DMS53 (cell line): Measurements from ENCODE around the gene XRCC3.

ENCODE experiments used
- DNase-seq: peaks from one replicate; lab custom pipeline; 2025; lab: John Stamatoyannopoulos, UW

The XRCC3 gene

DNA sequence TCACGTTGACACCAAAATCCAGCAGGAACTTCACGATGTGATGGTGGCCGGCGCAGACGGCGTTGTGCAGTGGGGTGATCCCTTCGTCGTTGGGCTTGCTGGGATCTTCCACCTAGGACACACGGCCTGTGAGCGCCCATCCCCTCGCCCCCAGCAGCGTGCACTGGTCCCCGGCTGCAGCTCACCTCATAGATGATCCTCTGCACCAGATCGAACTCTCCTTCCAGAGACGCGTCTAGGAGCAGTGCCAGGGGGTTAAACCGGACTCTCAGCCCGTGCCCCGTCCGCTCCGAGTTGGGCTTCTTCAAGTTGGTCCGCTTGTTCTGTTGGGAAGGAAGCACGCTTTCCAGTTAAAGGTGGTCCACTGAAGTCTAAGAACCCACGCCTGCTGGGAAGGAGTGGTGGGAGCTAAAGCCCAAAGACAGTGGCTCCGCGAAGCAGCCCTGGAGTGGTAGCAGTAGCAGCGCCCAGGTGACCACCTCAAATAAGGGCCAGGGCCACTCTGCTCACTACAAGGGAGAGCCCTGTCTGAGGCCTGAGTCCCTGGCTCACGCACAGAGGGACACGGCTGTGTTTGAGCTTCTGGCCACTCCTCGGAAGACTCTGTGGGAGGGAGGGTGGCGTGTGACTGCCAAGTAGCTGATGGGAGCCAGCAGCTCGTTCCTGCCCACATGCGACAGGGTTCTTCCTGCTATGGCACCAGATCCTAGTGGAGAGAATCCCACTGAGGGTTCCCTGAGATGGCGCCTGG is 23.6 kb upstream of the XRCC3 start:
- no peak for DNase-seq

DNA sequence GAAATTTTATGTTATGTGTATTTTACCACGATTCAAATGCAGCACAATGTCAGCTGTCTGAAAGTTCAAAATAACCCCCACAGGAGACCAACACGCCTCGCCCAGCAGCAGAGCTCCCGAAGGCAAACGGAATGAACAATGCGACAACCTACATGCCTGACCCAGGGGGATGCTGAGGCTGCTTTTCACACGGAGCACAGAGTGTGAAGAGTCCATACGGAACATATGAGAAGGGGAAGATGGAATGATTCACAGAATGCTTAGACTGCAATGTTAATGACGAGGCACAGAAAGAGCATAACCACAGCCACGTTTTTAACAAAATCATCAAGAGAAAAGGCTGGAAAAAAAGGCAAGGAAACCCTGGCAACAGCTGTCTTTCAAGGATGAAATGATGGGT is 22.9 kb upstream of the XRCC3 start:
- no peak for DNase-seq

DNA sequence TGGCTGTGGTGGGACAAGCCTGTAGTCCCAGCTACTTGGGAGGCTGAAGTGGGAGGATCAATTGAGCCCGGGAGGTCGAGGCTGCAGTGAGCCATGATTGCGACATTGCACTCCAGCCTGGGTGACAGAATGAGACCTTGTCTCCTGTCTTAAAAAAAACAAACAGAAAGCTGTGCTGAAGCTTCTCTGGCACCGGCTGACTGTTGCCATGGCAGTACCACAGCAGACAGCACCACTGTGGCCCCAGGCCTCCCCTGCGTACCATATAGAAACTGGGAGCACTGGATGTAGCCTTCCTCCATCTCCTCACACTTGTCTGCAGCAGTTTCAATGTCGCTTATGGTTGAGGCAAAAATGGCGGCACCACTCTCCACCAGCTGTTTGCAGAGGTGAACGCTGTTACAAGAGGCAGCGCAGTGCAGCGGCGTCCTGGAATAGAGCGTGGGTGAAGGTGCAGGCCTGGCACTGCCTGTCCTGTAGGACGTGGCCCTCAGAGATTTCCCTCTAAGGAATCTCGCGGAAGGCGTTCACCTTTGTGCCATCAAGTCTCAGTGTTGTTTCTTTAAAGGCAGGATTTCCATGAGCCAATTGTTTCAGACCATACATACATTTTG is 22.3 kb upstream of the XRCC3 start:
- no peak for DNase-seq

DNA sequence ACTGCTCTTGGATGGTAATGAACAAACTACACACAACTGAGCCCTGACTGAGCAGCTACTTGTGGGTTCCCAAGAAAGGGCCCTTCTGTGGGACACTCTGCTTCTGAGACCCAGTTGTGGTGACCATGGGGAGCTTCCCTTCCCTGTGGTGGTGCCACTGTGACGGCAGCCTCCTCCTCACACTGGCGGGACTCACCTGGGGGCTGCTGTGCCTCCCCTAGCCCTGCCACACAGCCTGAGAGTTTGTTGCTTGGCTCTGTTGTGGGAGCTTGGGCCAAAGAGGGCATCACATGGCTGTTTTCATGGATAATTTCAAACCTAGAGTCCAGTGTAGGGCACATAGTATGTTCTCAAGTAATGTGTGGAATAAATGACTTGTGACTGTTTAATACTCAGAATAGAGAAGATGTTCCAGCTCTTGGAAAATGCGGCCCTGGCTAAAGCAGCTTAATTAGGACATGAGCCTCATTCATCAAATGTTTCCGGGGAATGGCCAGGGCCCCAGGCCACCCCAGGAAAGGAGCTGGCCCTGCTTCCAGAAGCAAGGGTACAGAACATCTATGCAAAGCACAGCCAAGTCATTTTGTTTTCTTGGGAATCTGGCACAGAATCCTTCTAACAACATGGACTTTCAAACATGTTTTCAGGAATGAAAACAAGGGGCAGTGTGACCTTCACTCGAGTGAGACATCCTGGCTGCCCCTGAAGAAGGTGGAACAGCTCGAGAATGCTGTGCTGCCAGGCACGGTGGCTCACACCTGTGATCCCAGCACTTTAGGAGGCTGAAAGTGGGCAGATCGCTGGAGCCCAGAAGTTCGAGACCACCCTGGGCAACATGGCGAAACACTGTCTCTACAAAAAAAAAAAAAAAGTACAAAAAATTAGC is 21.5 kb upstream of the XRCC3 start:
- no peak for DNase-seq

DNA sequence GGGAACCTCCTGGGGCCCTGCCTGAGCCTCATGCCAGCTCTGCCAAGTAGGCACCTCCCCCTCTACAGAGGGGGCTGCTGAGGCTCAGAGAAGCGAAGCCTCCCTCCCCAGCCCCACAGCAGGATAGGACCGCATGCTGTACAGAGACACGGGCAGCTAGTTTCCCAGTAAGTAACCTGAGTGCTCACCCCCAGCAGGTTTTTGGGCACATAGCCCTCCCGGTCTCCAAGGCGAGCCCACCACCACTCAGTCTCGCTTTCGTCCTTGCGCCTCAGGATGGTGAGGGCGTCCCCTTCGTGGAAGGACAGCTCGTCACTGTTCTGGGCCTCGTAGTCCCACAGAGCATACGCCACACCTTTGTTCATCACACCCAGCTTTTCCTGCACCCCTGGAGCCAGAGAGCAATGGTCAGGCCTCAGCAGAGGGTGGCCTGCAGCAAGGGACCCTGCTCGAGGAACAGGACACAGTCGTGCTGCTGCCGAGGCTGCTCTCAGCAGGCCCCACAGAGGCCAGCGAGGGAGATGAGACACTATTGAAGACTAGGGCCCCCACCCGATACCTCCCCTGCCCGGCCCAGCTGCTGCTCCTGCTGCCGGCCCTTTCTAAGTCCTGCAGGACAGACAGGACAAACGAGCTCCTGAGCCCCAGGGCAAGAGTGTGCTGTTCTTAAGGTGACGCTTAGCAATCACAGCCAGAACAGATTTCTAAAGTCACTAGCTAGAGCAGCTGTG is 20.7 kb upstream of the XRCC3 start:
- DNase-seq = no peak

DNA sequence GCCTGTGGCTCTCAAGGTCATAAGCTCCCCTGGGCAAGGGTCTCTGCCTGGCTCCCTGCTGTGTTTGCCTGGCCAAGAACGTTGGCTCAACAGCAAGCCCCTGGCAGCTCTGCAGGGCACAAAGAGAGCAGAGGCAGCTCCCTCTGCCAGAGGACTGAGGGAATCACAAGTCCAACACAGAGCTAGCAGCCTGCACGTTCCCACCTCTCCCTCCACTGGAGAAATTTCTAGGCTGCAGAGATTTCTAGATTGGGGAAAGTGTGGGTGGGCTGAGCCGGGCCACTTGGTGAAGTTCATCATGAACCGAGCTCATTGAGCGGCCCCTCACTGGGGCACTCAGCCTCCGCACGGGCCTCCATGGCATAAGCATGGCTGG is 20.2 kb upstream of the XRCC3 start:
- no peak for DNase-seq

DNA sequence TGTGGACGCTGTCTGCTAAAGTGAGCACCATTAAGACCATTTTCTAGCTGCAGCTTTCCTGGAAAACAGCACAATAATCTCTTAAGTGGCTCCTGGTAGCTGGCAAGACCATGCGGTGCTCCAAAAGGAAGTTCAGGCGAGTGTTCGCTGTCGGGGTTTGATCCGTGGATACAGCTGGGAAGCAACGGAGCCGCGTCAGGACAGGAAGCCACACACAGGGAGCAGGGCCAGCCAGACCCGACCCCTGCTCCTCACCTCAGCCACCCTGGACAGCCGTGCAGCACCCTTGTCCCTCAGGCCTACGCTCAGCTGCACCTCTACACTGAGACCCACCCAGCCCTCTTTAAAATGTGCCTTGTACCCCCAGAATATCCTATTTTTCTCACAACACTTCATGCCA is 19.8 kb upstream of the XRCC3 start:
- DNase-seq = no peak

DNA sequence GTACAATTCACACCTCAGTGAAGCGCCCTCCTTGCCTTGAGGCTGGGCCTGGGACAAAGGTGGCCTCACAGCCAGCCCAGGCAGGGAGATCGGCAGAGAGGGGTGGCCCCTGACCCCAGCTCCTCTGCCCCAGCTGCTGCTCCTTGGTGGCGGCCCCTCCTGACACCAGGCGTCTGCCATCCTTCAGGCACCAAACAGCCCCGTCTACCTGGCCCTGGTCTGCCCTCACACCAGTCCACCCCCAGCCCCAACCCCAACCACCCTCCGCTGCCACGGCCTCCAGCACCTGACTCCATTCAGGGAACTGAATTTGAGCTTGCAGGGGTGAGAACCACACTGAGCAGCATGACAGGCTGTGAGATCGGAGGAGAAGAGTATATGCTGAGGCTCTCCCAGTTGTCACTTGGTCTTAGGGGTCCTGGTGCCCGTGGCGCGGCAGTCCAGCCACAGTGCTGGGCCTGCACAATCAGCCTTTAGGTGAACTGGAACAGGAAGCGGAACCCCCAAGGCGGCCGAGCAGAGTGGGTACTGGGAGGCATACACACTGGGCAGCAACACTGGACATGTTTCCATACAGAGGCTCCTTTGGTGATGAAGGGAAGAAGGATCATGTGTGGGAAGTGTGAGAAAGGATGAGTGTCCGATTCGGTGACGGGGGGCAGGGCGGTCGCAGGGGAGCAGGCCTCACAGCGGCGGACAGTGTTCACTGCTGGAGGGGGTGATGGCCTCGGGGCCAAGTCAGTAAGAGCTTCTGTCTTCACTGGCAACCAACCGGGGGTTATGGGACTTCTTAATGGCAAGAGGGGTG is 19.0 kb upstream of the XRCC3 start:
- DNase-seq = no peak

DNA sequence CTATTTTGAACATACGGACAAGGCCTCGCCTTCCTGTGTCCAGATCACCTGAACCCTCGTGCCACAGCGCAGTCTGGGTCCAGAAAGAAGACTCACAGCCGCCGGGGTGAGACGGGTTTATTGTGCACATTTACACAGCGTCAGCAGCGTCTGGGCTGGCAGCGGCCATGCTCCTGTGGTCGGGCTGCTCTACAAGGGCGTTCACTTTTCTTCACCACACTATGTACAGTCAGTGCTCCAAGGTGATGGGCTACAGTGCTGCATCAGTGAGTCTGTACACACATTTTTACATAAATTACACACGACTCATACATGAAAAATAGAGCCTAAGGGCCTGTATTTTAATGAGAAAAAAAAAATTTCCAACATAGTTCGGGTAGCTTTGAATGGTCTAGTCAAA is 18.4 kb upstream of the XRCC3 start:
- no peak for DNase-seq

DNA sequence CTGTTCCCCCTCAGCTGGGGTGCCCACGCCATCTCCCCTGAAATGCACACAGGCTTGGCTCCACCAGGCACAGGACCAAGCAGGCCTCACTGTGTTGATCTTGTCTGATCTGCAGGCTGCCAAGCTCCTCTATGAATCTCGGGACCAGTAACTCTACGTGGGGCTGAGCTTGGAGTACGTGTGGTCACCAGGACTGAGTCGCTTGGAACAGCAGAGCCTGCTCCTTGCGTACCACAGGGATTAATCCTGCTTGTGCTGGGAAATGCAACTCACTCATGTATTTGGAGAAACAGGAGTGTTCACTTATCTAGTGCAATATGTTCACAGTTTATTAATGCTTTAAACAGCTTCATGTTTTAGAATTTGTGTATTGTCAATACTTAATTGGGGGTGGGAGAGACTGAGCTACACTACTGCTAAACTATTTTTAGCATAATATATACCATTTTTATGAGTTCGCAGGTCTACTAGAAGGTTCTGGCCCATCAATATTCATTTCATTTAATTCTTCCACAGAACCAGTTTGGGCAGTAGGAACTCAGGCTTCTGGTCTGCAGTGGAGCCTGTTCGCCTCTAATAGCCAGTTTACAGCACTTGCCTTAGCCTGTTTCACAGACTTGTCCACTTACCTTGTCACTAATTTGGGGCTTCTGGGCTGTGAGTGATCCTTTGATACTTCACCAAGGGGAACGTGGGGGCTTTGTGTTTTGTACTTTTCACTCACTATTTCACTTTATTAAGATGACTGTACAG is 17.8 kb upstream of the XRCC3 start:
- DNase-seq = no peak

DNA sequence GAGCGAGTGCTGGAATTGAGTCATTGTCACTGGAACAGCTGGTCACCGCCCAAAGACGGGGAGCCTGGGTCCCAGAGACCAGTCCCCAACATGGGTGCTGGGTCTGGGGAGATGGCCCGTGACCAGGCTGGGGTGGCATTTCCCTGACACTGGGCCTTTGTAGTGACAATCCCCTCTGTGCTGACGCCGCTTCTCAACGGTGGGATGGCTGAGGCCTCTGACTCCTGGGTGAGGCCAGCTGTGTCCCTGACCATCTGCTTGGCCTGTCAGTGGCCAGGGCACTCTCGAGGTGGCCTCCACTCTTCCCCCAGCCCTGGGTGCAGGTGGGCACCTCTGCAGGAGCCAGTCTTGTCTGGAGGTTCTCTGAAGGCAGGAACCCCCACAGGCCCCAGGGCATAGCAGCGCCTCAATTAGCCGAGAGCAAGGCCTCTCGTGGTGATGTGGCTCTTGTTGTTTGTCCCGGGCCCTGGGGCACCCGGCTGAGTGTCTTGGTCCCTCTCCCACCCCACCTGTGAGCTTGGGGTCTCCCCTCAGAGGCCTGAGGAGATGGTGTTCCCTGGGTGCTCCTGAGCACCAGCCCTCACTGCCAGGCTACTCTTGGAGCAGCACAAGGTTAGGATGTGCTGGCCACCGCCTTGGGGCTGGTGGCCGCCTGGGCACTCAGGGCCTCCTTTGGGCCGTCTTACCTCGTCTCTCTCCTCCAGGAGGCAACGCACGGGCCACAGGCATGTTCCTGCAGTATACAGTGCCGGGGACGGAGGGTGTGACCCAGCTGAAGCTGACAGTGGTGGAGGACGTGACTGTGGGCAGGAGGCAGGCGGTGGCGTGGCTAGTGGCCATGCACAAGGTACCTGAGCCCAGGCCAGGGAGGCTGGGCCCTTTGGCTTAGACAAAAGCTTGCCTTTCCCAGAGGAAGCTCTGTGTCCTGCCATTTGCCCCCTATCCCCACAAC is 16.9 kb upstream of the XRCC3 start:
- DNase-seq = no peak

DNA sequence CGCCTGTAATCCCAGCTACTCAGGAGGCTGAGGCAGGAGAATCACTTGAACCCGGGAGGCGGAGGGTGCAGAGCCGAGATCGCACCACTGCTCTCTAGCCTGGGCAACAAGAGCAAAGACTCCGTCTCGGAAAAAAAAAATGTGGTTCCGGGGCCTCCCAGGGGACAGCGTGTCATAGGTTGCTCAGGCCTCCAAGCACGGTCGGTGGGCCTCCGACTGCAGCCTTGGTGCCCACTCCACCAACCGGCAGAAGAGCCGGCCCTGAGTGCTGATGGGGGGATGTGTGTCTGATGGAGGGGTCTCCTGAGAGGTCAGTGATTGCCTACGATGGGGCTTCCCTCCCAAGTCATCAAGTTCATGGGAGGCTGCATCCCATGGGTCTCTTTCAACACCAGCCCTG is 16.2 kb upstream of the XRCC3 start:
- no peak for DNase-seq

DNA sequence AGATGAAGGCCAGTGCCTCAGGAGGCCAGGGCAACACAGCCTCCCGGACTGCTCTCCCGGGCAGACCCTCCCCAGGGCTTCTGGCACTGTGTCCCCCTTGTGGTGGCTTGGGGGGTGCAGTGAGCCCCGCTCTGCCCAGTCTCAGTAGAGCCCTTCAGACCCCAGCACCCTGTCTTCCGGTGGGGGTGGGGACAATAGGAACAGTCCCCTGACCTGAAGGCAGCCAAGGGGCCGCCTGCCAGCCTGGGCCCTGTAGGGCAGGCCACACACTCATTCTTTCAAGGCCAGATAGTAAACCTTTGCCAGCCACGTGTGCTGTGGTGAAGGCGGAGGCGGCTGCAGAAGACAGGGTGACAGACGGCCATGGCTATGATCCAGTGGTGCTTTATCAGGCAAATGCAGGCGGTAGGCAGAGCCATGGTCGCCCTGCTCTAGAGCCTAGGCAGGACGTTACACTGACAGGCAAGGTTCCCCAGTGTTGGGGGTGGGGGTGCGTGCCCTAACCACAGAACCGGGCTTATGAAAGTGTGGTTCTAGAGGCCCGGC is 15.3 kb upstream of the XRCC3 start:
- no peak for DNase-seq

DNA sequence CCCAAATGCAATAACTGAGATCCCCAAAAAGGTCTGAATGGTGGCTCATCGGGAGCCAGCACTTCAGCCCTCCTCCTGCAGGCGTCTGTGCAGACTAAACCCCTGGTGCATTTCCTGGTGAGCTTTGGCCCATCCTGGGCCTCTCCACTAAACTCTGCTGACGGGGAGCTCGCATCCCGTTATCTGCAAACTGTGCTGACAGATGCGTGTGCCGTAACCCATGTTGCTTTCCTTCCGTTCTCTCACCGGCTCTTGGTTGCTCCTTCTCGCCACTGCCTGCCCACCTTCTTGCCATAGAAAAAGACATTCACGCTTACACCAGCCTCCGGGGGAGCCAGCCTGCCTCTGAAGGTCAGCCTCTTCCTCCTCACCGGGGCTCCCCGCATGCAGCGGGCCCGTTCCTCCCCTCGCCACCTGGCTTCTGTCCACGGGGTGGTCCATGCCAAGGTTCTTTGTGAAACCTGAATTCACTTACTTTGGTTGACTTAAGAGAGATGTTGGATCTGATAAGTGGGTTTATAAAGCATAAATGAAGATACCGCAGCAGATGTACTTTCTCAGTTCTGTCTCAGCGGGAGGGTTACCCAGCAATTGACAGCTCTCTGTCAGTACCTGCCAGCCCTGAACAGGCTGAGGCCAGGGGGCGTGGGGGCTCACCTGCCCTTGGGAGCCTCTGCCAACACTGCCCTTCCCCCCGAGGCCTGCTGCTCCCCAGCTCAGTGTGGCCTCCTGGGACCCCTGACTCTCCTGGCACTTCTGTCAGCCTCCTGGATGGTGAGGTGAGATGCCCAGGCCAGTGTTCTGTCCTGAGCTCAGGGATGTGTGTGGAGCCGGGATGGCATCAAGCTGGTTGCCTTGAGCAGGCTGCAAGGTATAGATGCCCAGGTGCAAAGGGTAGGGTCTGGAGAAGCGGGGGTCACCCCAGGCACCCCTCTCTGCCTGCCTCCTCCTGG is 14.5 kb upstream of the XRCC3 start:
- no peak for DNase-seq

DNA sequence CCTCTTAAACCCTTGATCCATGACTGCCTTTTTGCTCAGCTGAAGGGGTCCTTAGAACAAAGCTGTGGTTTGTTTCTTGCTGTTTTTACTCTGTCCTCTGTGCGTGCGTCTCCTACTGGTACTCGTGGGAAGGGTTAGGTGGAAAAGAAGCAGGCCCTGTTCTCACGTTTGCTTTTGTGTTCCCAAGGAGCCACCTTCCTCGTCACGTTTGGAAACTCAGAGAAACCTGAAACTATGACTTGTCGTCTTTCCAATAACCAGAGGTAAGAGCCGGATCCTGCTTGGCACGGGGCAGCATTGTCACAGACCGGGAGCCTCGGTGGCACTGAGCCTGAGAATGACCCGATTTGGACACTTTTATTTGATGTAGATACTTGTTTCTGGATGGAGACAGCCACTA is 13.5 kb upstream of the XRCC3 start:
- DNase-seq = no peak

DNA sequence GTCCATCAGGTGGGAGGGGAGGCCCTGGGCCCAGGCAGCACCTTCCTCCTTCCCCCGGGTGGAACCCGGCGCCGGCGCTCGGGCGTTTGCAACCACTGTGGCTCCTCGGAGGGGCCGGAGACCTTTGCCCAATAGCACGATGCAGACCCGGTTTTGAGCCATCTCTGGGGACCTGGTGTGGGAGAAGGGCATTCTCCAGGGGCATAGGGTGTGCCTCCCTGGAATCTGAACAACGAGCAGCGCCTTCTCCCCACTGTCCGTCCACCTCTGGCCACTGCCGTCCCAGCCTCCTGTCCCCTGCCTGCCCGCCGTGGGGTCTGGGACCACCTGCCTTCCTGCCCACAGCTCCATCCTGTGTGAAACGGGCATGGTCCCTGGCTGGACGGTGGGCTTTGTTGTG is 12.9 kb upstream of the XRCC3 start:
- DNase-seq = no peak

DNA sequence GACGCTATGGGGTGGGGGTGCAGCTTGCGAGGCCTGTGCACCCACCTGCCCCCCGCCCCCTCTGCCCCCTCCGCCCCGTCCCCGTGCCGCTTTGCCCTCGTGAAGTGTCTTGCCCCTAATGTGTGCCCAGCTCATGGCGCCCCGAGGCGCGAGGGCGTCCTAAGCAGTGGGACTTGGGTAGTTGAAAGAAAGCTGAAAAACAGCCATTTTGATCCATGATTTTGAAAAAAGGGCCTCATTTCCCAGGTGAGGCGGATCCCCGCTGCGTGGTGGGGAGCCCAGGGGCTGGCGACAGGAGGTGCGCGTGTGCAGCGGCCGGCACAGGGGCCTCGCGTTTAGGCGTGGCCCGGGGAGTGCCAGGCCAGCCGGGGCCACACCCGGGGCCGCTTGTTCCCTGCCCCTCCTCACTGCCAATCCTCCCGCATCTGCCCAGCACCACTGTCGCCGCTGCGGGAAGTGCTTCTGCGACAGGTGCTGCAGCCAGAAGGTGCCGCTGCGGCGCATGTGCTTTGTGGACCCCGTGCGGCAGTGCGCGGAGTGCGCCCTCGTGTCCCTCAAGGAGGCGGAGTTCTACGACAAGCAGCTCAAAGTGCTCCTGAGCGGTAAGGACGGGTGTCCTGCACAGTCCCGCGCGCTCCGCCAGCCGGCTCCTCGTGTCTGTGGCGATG is 12.2 kb upstream of the XRCC3 start:
- no peak for DNase-seq

DNA sequence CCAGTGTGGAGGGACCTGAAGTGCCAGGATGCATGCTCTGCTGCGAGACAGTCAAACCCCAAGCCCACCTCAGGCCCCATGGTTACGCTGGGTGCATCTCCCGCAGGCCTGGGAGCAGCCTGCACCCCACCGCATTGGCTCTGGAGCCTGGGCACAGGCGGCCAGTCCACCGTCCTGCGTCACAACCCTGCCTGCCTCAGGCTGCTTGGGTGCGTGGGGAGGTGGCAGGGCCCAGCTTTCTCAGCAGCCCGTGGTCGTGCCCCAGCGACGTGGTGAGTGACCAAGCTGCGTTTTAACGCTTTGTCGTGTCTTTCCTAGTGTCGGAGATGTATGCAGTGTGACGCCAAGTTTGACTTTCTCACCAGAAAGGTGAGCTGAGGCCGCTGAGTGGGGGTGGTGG is 11.2 kb upstream of the XRCC3 start:
- no peak for DNase-seq
